Liver (tissue), 9 donors: Measurements from ENCODE around the gene AMOTL1. TPM values are rescaled to one million over a fixed set of nuclear protein-coding genes. Genes with fewer than 3 reads are reported as not detected.

ENCODE experiments used
- DNase-seq: peaks from one replicate; pipeline ENCODE4 v3.0.0-alpha.2; 2017; ENCODE audit warnings: low spot score
- H3K27ac ChIP-seq, 2 donors: one replicate each; pipeline ENCODE4 v1.7.0; 2013; ENCODE audit warnings: inconsistent platforms in 2 of 2, low read length in 2 of 2, control low read depth in 1 of 2, low read depth in 1 of 2, mild to moderate bottlenecking in 1 of 2
- H3K27me3 ChIP-seq, 4 donors: one replicate each; pipeline versions ENCODE4 v1.6.1 to v1.7.0; 2013; ENCODE audit warnings: low read length in 3 of 4, inconsistent platforms in 1 of 4, mild to moderate bottlenecking in 1 of 4, moderate library complexity in 1 of 4; ENCODE audit not compliant: control insufficient read depth in 4 of 4, insufficient read depth in 4 of 4
- H3K36me3 ChIP-seq, 4 donors: one replicate each; pipeline versions ENCODE4 v1.6.1 to v1.7.0; 2013; ENCODE audit warnings: low read length in 3 of 4, mild to moderate bottlenecking in 3 of 4, low read depth in 1 of 4, moderate library complexity in 1 of 4; ENCODE audit not compliant: control insufficient read depth in 4 of 4, insufficient read depth in 3 of 4
- H3K4me1 ChIP-seq, 4 donors: one replicate each; pipeline versions ENCODE4 v1.6.1 to v1.7.0; 2013; ENCODE audit warnings: low read length in 3 of 4, mild to moderate bottlenecking in 3 of 4, moderate library complexity in 1 of 4; ENCODE audit not compliant: control insufficient read depth in 4 of 4, insufficient read depth in 4 of 4
- H3K4me3 ChIP-seq, 3 donors: one replicate each; pipeline versions ENCODE4 v1.6.1 to v1.7.0; 2013; ENCODE audit warnings: low read length in 3 of 3, control low read depth in 1 of 3, low read depth in 1 of 3, mild to moderate bottlenecking in 1 of 3
- H3K9ac ChIP-seq, 2 donors: one replicate each; pipeline ENCODE4 v1.7.0; 2013; ENCODE audit warnings: low read length in 2 of 2, mild to moderate bottlenecking in 2 of 2, moderate library complexity in 2 of 2, control low read depth in 1 of 2, low read depth in 1 of 2
- H3K9me3 ChIP-seq, 4 donors: one replicate each; pipeline versions ENCODE4 v1.6.1 to v1.7.0; 2013; ENCODE audit warnings: low read length in 3 of 4; ENCODE audit not compliant: control insufficient read depth in 4 of 4
- ATF3 ChIP-seq: IDR thresholded peaks from 2 replicates; pipeline ENCODE4 v1.6.1; 2016; ENCODE audit warnings: antibody characterized with exemption
- FOXA1 ChIP-seq: IDR thresholded peaks from 2 replicates; pipeline ENCODE4 v1.6.1; 2016; ENCODE audit warnings: antibody characterized with exemption
- FOXA2 ChIP-seq: IDR thresholded peaks from 2 replicates; pipeline ENCODE4 v1.6.1; 2016; ENCODE audit warnings: antibody characterized with exemption
- HNF4A ChIP-seq, 2 donors: conservative IDR thresholded peaks; 2 replicates each; pipeline ENCODE4 v1.6.1; 2016; ENCODE audit warnings: antibody characterized with exemption in 2 of 2, mild to moderate bottlenecking in 2 of 2
- HNF4G ChIP-seq: IDR thresholded peaks from 2 replicates; pipeline ENCODE4 v1.6.1; 2016; ENCODE audit warnings: antibody characterized with exemption
- JUND ChIP-seq, 2 donors: IDR thresholded peaks; 2 replicates each; pipeline ENCODE4 v1.6.1; 2016; ENCODE audit warnings: antibody characterized with exemption in 2 of 2
- RAD21 ChIP-seq, 2 donors: IDR thresholded peaks; 2 replicates each; pipeline ENCODE4 v1.6.1; 2016; ENCODE audit warnings: antibody characterized with exemption in 2 of 2, mild to moderate bottlenecking in 2 of 2
- RXRA ChIP-seq, 2 donors: IDR thresholded peaks; 2 replicates each; pipeline ENCODE4 v1.6.1; 2017 to 2018; ENCODE audit warnings: antibody characterized with exemption in 2 of 2, mild to moderate bottlenecking in 1 of 2
- SP1 ChIP-seq: IDR thresholded peaks from 2 replicates; pipeline ENCODE4 v1.6.1; 2018; ENCODE audit warnings: antibody characterized with exemption, mild to moderate bottlenecking
- TAF1 ChIP-seq: conservative IDR thresholded peaks from 2 replicates; pipeline ENCODE4 v1.6.1; 2016; ENCODE audit warnings: antibody characterized with exemption, mild to moderate bottlenecking
- YY1 ChIP-seq: IDR thresholded peaks from 2 replicates; pipeline ENCODE4 v1.6.1; 2016; ENCODE audit warnings: antibody characterized with exemption, mild to moderate bottlenecking
- WGBS: extraction: QIAGEN DNeasy Blood & Tissue Kit; methylation state at CpG from one replicate; pipeline ENCODE4 v1.1.7; 2013; 5-methylcytosine and 5-hydroxymethylcytosine counted together
- polyA plus RNA-seq, 2 donors: library from polyadenylated mRNA; stranded (reverse) in 1 of 2; unstranded in 1 of 2; fragments of 200-250 nt in 1 of 2; fragments of >200 nt in 1 of 2; fragmentation: Nextera tagmentation in 1 of 2; extraction: Ambion mirVana in 1 of 2; gene quantifications; one replicate each; pipeline versions ENCODE4 v1.2.1 to v1.2.3, GENCODE V29; 2013 to 2015
- total RNA-seq, 2 donors: library from RNA; depleted of rRNA; stranded (reverse); fragments of >200 nt; gene quantifications; one replicate each; pipeline ENCODE4 v1.2.3, GENCODE V29; 2014
- TF ChIP-seq, protein P1 (sequence below): IDR thresholded peaks from 2 replicates; pipeline ENCODE4 v1.6.1; 2016; ENCODE audit warnings: antibody characterized with exemption
- TF ChIP-seq, protein P2 (sequence below): IDR thresholded peaks from 2 replicates; pipeline ENCODE4 v1.6.1; 2016; ENCODE audit warnings: antibody characterized with exemption
- TF ChIP-seq, protein P3 (sequence below): fragments of 150-350 bp; IDR thresholded peaks from 2 replicates; pipeline ENCODE4 v1.5.1; 2017; ENCODE audit warnings: improper control_type of control experiment, low read depth, low read length; ENCODE audit not compliant: missing input control
- TF ChIP-seq, protein P4 (sequence below): IDR thresholded peaks from 2 replicates; pipeline ENCODE4 v1.6.1; 2016; ENCODE audit warnings: antibody characterized with exemption, mild to moderate bottlenecking
- donor health status: healthy.
- donor health status: healthy.
- donor health status: healthy.
- donor health status: healthy.
- donor health status: healthy.

The AMOTL1 gene
- total and polyA plus RNA-seq, 4 donors: 2.2 to 29.5 (median 7.2) TPM

DNA sequence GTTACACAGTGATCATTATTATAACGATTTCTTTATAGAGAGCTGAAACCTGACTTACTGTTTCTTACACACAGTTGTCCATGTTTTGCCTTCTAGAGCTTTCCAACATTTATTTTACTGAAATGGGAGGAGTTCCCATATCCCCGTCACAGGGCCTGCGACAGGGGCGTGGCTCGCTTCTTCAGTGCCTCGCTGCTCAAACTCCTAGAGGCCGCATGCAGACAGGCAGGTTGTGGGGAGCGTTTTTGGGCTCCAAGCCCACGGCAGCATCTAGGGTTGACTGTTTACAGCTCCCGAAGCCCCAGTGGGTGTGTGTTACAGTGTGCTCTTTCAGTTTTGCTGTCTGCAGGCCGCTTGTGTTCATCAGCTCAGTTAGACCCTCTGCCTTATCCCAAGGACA, 12.7 kb upstream of the AMOTL1 start (continued):
- TF ChIP-seq ATF3: no peak
- TF ChIP-seq, protein P1, sequence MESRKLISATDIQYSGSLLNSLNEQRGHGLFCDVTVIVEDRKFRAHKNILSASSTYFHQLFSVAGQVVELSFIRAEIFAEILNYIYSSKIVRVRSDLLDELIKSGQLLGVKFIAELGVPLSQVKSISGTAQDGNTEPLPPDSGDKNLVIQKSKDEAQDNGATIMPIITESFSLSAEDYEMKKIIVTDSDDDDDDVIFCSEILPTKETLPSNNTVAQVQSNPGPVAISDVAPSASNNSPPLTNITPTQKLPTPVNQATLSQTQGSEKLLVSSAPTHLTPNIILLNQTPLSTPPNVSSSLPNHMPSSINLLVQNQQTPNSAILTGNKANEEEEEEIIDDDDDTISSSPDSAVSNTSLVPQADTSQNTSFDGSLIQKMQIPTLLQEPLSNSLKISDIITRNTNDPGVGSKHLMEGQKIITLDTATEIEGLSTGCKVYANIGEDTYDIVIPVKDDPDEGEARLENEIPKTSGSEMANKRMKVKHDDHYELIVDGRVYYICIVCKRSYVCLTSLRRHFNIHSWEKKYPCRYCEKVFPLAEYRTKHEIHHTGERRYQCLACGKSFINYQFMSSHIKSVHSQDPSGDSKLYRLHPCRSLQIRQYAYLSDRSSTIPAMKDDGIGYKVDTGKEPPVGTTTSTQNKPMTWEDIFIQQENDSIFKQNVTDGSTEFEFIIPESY: no peak

GRCh38 chr11:94757037-94757735, 11.0 kb upstream of the AMOTL1 start:
- no peak for TF ChIP-seq TAF1
- TF ChIP-seq, protein P2, sequence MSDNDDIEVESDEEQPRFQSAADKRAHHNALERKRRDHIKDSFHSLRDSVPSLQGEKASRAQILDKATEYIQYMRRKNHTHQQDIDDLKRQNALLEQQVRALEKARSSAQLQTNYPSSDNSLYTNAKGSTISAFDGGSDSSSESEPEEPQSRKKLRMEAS: no peak
- no peak for TF ChIP-seq SP1
- TF ChIP-seq HNF4G: no peak
- no peak for TF ChIP-seq FOXA1
- Histone ChIP-seq H3K9me3 (no peaks in the 10 kb centered on the region), H3K27me3 (no peaks in the 10 kb centered on the region), H3K4me1 (peaks cover 0 to under 1% (median 0%) of the 10 kb centered on the region in 4 donors), H3K4me3 (no peak overlapping the region), H3K9ac (no peak overlapping the region), H3K27ac (no peak overlapping the region), H3K36me3 (no peaks in the 10 kb centered on the region)
- DNase-seq: no peak
- WGBS: 77% methylated on average over 5 of the region's 5 CpGs

DNA sequence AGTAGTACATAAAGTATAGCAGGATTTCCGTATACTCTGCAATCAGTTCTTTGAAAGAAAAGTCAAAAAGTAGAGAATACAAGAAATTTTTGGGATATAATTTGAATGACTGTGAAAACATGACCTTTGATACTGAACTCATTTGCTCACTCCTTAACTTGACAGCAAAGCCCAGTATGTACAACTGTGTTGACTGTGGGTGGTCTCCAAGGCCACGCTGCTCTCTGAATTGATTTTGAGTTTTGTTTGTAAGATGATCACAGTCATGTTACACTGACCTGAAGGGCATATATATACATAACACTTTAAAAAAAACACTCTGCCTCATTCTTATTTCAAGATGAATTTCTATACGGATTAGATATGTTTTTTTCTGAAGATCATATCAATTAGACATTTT, 9.5 kb upstream of the AMOTL1 start:
- TF ChIP-seq JUND (IDR thresholded peaks at IDR 0.05) (no peak), RXRA (IDR thresholded peaks at IDR 0.05) (no peak), HNF4A (conservative IDR thresholded peaks at IDR 0.05) (no peak), FOXA1 (no peak), ATF3 (no peak), RAD21 (IDR thresholded peaks at IDR 0.05) (no peak), SP1 (no peak), FOXA2 (no peak), TAF1 (no peak), YY1 (no peak)
- TF ChIP-seq, protein P3, sequence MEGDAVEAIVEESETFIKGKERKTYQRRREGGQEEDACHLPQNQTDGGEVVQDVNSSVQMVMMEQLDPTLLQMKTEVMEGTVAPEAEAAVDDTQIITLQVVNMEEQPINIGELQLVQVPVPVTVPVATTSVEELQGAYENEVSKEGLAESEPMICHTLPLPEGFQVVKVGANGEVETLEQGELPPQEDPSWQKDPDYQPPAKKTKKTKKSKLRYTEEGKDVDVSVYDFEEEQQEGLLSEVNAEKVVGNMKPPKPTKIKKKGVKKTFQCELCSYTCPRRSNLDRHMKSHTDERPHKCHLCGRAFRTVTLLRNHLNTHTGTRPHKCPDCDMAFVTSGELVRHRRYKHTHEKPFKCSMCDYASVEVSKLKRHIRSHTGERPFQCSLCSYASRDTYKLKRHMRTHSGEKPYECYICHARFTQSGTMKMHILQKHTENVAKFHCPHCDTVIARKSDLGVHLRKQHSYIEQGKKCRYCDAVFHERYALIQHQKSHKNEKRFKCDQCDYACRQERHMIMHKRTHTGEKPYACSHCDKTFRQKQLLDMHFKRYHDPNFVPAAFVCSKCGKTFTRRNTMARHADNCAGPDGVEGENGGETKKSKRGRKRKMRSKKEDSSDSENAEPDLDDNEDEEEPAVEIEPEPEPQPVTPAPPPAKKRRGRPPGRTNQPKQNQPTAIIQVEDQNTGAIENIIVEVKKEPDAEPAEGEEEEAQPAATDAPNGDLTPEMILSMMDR: no peak
- TF ChIP-seq, protein P2: no peak
- TF ChIP-seq, protein P4, sequence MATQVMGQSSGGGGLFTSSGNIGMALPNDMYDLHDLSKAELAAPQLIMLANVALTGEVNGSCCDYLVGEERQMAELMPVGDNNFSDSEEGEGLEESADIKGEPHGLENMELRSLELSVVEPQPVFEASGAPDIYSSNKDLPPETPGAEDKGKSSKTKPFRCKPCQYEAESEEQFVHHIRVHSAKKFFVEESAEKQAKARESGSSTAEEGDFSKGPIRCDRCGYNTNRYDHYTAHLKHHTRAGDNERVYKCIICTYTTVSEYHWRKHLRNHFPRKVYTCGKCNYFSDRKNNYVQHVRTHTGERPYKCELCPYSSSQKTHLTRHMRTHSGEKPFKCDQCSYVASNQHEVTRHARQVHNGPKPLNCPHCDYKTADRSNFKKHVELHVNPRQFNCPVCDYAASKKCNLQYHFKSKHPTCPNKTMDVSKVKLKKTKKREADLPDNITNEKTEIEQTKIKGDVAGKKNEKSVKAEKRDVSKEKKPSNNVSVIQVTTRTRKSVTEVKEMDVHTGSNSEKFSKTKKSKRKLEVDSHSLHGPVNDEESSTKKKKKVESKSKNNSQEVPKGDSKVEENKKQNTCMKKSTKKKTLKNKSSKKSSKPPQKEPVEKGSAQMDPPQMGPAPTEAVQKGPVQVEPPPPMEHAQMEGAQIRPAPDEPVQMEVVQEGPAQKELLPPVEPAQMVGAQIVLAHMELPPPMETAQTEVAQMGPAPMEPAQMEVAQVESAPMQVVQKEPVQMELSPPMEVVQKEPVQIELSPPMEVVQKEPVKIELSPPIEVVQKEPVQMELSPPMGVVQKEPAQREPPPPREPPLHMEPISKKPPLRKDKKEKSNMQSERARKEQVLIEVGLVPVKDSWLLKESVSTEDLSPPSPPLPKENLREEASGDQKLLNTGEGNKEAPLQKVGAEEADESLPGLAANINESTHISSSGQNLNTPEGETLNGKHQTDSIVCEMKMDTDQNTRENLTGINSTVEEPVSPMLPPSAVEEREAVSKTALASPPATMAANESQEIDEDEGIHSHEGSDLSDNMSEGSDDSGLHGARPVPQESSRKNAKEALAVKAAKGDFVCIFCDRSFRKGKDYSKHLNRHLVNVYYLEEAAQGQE: no peak
- TF ChIP-seq, protein P1: no peak
- Histone ChIP-seq H3K9ac (no peak overlapping the region), H3K27ac (no peak overlapping the region), H3K4me1 (peaks cover 4 to 8% (median 5%) of the 10 kb centered on the region in 4 donors), H3K27me3 (no peaks in the 10 kb centered on the region), H3K4me3 (no peak overlapping the region), H3K36me3 (no peaks in the 10 kb centered on the region), H3K9me3 (no peaks in the 10 kb centered on the region)
- 79% methylated on average over 3 of the region's 3 CpGs for WGBS
- DNase-seq: no peak
